AG10803 (cell line): ENCODE data around the gene SULT1C4.
"Not testable (repeated sequence)": the region's sequence is repeated elsewhere in the genome, so short reads cannot be mapped to it uniquely, and the experiment has no call there.

ENCODE experiments used
- DNase-seq: peaks from one replicate; pipeline ENCODE4 v3.0.0; 2010; ENCODE audit warnings: low read depth
- H3K4me3 ChIP-seq: 2 replicates; pipeline ENCODE4 v1.5.1; 2011; ENCODE audit warnings: mild to moderate bottlenecking, low read length, control low read depth
- CTCF ChIP-seq: conservative IDR thresholded peaks from 2 replicates; pipeline ENCODE4 v1.5.1; 2011; ENCODE audit warnings: mild to moderate bottlenecking, low read length, control low read depth, inconsistent platforms

The SULT1C4 gene

GRCh38 chr2:108428286-108429009 is 50.7 kb downstream of the SULT1C4 start:
- no peak for DNase-seq
- no peak overlapping the region for H3K4me3 ChIP-seq
- no peak for TF ChIP-seq CTCF

GRCh38 chr2:108435578-108435977 is 57.8 kb downstream of the SULT1C4 start:
- not testable (repeated sequence) for H3K4me3 ChIP-seq, DNase-seq

- no peak for TF ChIP-seq CTCF
- H3K4me3 ChIP-seq, result no peak overlapping the region
- no peak for DNase-seq
These were observed 59.2 kb downstream of the SULT1C4 start for GRCh38 chr2:108436976-108437375.
